Choroid plexus epithelial cell (primary cell): ENCODE data around the gene C1orf74.

Experiments used
- DNase-seq: peaks from one replicate; pipeline ENCODE4 v3.0.0-alpha.2; 2010; ENCODE audit warnings: low read depth
- H3K4me3 ChIP-seq: 2 replicates; pipeline ENCODE4 v1.5.1; 2011; ENCODE audit warnings: low read depth, mild to moderate bottlenecking, control low read depth, low read length, moderate library complexity
- TF ChIP-seq, protein P1 (sequence below): conservative IDR thresholded peaks from 2 replicates; pipeline ENCODE4 v1.5.1; 2011; ENCODE audit warnings: low read depth, mild to moderate bottlenecking, control low read depth, inconsistent platforms, low read length, moderate library complexity

C1orf74 gene

DNA sequence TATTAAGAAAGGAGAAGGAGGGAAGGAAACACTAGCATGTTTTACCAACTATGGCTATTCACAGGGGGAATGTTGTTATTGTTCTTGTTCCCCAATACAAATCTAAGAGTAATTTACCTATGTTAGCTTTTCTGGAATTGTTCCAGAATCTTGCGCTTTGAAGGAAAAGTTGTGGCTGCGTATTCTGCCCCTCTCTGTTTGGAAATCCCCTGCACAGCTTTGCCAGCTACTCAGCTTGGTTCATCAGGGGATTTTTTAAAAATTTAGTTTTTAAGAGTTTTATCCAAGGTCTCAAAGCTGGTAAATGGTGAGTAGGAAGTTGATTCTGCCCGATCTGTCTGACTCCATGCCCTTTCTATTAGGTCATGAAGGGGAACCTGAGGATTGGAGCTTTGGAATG is 31.1 kb upstream of the C1orf74 start:
- DNase-seq = no peak
- TF ChIP-seq, protein P1, sequence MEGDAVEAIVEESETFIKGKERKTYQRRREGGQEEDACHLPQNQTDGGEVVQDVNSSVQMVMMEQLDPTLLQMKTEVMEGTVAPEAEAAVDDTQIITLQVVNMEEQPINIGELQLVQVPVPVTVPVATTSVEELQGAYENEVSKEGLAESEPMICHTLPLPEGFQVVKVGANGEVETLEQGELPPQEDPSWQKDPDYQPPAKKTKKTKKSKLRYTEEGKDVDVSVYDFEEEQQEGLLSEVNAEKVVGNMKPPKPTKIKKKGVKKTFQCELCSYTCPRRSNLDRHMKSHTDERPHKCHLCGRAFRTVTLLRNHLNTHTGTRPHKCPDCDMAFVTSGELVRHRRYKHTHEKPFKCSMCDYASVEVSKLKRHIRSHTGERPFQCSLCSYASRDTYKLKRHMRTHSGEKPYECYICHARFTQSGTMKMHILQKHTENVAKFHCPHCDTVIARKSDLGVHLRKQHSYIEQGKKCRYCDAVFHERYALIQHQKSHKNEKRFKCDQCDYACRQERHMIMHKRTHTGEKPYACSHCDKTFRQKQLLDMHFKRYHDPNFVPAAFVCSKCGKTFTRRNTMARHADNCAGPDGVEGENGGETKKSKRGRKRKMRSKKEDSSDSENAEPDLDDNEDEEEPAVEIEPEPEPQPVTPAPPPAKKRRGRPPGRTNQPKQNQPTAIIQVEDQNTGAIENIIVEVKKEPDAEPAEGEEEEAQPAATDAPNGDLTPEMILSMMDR = no peak
- no peak overlapping the region for H3K4me3 ChIP-seq

DNA sequence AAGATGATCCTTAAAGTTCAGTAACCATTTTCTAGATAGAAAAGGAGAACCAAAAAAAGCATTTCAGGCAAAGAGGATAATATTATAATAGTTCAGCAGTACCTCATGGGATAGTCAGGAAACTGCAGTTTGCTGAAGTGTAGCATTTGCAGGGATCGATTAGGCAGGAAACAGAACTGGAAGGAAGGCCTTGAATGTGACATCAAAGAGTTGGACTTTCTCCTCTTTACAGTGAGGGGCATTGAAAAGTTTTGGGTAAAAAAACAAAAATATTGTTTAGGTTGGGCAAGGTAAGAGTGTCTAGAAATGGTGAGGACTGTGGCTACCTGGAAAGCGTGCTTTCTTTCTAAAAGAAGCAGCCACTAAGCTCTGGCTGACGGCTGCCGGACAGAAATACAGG is 29.5 kb upstream of the C1orf74 start:
- TF ChIP-seq, protein P1 = no peak
- H3K4me3 ChIP-seq = no peak overlapping the region
- no peak for DNase-seq

DNA sequence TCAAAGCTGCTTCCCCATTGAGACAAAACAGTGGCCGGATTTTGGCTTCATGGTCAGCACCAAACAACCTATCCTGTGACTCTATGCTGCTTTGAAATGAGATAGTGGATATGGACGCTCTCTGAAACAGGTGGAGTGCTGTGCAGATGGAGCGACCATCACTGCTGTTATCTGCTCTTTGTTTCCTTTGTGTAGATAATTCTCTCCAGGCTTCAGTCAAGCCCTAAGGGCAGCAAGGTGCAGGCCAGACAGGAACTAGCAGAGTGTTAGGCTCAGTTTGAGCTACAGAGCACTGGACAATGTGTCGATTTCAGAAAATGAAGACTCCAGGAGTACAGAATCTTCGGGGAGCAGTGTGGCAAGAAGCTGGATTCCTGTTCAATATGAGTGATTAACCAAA is 26.4 kb upstream of the C1orf74 start:
- TF ChIP-seq, protein P1 = no peak
- no peak overlapping the region for H3K4me3 ChIP-seq
- DNase-seq = no peak

DNA sequence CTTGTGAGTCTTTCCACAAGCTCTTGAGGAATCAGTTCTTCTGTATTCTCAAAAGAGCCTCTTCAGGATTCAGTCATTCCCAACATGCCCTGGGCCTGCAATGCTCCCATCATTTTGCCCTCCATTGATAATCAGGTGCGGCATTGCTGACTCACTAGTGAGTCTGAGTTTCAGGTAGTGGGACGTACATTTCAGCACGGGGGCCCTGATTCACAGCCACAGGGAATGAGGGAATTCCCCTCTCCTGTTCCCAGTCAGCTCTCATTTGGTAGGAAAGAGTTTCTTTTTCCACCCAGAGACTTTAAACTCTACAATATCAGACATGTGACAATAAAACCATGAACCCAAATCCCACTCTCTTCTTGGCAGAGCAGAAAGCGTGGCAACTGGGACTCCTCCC is 25.3 kb upstream of the C1orf74 start:
- DNase-seq = no peak
- TF ChIP-seq, protein P1 = no peak
- H3K4me3 ChIP-seq = no peak overlapping the region

DNA sequence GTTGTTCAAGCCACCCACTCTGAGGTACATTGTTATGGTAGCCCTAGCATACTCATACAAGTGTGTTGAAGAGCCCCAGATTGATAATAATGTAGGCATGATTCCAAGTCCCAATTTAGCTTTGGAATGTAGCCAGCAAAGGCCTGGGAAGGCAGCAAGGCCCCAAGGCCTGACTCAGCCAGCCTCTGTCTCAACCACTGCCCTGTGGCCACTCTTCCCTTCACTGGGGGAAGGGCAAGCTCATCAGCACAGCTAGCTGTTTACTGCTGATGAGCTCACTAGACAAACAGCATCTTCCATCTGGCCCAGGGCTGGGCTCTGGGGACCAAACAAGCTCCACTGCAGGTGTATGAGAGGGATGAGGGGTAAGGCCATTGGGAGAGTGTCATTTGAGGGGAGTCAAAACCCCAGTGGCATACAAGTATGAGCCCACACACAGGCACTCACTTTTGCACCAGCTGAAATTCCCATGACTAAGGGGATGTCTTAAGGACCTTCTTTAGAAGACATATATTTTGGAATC is 23.8 kb upstream of the C1orf74 start:
- peak; percentile 98 for DNase-seq
- TF ChIP-seq, protein P1 = no peak
- no peak overlapping the region for H3K4me3 ChIP-seq

DNA sequence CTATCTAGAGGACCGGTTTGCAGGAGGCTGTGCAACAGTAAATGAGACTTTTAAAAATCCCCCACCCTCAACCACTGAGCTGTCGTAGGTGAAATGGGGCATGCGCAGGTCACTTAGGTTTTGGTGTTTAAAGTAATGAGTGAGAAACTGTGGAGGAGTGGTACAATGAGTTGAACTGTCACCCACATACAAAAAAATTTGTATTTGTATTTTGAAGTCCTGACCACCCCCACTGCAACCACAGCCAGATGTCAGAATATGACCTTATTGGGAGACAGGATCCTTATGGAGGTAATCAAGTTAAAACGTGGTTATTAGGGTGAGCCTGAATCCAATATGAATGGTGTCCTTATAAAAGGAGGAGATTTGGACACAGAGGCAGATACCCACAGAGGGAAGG is 23.1 kb upstream of the C1orf74 start:
- DNase-seq = peak; percentile 20
- no peak overlapping the region for H3K4me3 ChIP-seq

More for the DNA sequence above, 23.1 kb upstream of the C1orf74 start:
- TF ChIP-seq, protein P1 = no peak
